ENCODE data around the gene NEURL2.

NEURL2 gene

DNA sequence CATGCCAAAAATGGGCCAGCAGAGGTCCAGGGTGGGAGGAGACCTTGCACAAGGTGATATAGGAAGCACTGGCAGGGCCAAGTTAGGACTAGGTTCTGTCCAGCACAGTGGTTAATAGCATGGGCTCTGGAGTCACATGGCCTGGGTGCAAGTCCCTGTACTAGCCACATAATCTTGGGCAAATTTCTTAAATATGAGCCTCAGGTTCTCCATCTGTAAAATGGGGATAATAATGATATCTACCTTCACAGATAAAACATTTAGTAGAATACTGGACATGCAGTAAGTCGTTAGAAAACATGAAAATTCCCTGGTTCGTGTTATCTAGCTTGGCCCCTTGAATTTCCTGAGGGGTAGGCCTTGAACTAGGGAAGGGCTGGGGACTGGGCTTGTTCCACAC, 6.3 kb upstream of the NEURL2 start:
- H3K4me2 ChIP-seq (ENCODE audit: low read length), result no peak overlapping the region
- H3K4me3 ChIP-seq (ENCODE audit: low read depth, low read length), result no peak overlapping the region
- no peaks in the 10 kb centered on the region for H3K27me3 ChIP-seq (ENCODE audit: control insufficient read depth, insufficient read depth, low read length)
- H3K9me3 ChIP-seq (ENCODE audit: control insufficient read depth, low read length), result no peaks in the 10 kb centered on the region
- TF ChIP-seq, protein P1, sequence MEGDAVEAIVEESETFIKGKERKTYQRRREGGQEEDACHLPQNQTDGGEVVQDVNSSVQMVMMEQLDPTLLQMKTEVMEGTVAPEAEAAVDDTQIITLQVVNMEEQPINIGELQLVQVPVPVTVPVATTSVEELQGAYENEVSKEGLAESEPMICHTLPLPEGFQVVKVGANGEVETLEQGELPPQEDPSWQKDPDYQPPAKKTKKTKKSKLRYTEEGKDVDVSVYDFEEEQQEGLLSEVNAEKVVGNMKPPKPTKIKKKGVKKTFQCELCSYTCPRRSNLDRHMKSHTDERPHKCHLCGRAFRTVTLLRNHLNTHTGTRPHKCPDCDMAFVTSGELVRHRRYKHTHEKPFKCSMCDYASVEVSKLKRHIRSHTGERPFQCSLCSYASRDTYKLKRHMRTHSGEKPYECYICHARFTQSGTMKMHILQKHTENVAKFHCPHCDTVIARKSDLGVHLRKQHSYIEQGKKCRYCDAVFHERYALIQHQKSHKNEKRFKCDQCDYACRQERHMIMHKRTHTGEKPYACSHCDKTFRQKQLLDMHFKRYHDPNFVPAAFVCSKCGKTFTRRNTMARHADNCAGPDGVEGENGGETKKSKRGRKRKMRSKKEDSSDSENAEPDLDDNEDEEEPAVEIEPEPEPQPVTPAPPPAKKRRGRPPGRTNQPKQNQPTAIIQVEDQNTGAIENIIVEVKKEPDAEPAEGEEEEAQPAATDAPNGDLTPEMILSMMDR (IDR thresholded peaks at IDR 0.05), result no peak
- H3K79me2 ChIP-seq, result no peaks in the 10 kb centered on the region
- no peaks in the 10 kb centered on the region for H3K36me3 ChIP-seq (ENCODE audit: control insufficient read depth, insufficient read depth, low read length)
- no peak overlapping the region for H3K9ac ChIP-seq
- H2AFZ ChIP-seq, result no peak overlapping the region
- H3K27ac ChIP-seq, result no peak overlapping the region
- no peaks in the 10 kb centered on the region for H3K4me1 ChIP-seq

GRCh38 chr20:45896641-45897161, 5.7 kb upstream of the NEURL2 start:
- Histone ChIP-seq H3K4me1 (peaks cover 1% of the 10 kb centered on the region), H3K4me2 (ENCODE audit: low read length) (no peak overlapping the region), H3K27me3 (ENCODE audit: control insufficient read depth, insufficient read depth, low read length) (no peaks in the 10 kb centered on the region), H3K4me3 (ENCODE audit: low read depth, low read length) (no peak overlapping the region), H3K36me3 (ENCODE audit: control insufficient read depth, insufficient read depth, low read length) (no peaks in the 10 kb centered on the region), H3K27ac (no peak overlapping the region), H3K9ac (no peak overlapping the region), H3K9me3 (ENCODE audit: control insufficient read depth, low read length) (no peaks in the 10 kb centered on the region), H2AFZ (no peak overlapping the region), H3K79me2 (no peaks in the 10 kb centered on the region)
- TF ChIP-seq, protein P1 (IDR thresholded peaks at IDR 0.05), result no peak

DNA sequence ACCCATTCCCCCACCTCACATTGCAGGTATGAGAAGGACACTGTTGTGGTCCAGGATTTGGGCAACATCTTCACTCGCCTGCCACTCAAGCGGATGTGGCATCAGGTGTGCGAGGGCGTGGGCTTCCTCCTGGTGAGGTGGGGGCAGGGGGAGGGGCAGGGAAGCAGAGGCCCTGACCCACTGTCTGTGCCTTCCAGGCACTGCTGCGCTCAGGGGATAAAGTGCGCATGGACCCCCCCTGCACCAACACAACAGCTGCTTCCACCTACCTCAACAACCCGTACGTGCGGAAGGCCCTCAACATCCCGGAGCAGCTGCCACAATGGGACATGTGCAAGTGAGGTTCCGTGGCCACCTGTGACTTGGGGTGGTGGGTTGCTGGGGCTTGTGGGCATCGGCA, 3.8 kb upstream of the NEURL2 start:
- H3K36me3 ChIP-seq (ENCODE audit: control insufficient read depth, insufficient read depth, low read length), result no peaks in the 10 kb centered on the region

DNA sequence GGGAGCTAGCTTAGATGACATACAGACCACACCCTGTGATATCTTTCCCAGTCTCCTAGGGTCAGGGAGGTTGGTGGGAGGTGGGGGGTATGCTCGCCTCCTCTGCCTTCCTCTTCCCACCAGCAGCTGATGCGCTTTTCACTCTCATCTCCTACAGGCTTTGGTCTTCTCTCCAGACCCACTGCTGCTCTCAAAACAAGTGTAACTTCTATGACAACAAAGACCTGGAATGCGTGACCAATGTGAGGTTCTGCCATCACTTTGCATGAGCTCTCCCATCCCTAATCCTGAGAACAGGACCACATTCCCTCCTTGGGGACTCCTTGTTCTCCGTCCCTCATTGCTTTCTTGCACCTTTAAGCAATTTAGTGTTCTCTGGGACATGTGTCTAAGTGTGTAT, 2.8 kb upstream of the NEURL2 start:
- Histone ChIP-seq H3K27ac (no peak overlapping the region), H3K27me3 (ENCODE audit: control insufficient read depth, insufficient read depth, low read length) (no peaks in the 10 kb centered on the region), H3K9me3 (ENCODE audit: control insufficient read depth, low read length) (no peaks in the 10 kb centered on the region), H3K79me2 (no peaks in the 10 kb centered on the region), H3K4me2 (ENCODE audit: low read length) (no peak overlapping the region), H2AFZ (no peak overlapping the region), H3K4me1 (peaks cover 3% of the 10 kb centered on the region), H3K4me3 (ENCODE audit: low read depth, low read length) (no peak overlapping the region), H3K36me3 (ENCODE audit: control insufficient read depth, insufficient read depth, low read length) (no peaks in the 10 kb centered on the region), H3K9ac (no peak overlapping the region)
- TF ChIP-seq, protein P1 (IDR thresholded peaks at IDR 0.05), result no peak

More for the DNA sequence above, 3.8 kb upstream of the NEURL2 start:
- no peaks in the 10 kb centered on the region for H3K79me2 ChIP-seq
- H3K9me3 ChIP-seq (ENCODE audit: control insufficient read depth, low read length), result no peaks in the 10 kb centered on the region
- no peak overlapping the region for H2AFZ ChIP-seq
- no peaks in the 10 kb centered on the region for H3K27me3 ChIP-seq (ENCODE audit: control insufficient read depth, insufficient read depth, low read length)
- no peak overlapping the region for H3K4me2 ChIP-seq (ENCODE audit: low read length)
- H3K9ac ChIP-seq, result no peak overlapping the region
- H3K27ac ChIP-seq, result no peak overlapping the region
- TF ChIP-seq, protein P1 (IDR thresholded peaks at IDR 0.05), result no peak
- H3K4me1 ChIP-seq, result peaks cover 3% of the 10 kb centered on the region
- no peak overlapping the region for H3K4me3 ChIP-seq (ENCODE audit: low read depth, low read length)

DNA sequence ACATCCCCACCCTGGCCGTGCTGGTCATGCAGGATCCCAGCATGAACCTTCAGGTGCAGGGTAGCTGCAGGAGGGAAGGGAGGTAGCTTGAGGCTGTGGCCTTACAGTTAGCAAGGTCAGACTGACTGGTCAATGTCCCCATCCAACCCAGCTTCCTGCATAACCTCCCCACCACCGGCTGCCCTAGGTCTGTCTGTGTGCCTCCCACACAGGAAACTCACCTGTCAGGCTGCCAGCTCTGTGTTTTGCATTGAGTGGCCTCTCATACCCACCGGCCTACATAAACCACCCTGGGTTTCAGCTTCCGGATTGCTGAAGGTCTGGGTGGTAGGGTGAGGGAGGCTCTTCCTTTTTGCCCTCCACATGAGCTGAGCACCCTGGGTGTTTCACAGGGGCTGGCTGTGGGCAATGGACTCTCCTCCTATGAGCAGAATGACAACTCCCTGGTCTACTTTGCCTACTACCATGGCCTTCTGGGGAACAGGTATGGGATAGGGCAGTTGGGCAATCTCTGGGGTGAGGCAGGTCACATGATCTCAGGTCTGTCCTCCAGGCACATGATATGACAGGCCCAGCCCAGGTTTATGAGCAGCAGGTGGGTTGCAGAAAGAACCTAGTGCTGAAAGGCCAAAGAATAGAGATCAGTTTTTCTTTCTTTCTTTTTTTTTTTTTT, 2.0 kb upstream of the NEURL2 start:
- no peak overlapping the region for H3K27ac ChIP-seq
- H3K4me3 ChIP-seq (ENCODE audit: low read depth, low read length), result no peak overlapping the region
- TF ChIP-seq, protein P1 (IDR thresholded peaks at IDR 0.05), result no peak
- no peak overlapping the region for H3K4me2 ChIP-seq (ENCODE audit: low read length)
- H2AFZ ChIP-seq, result no peak overlapping the region
- no peaks in the 10 kb centered on the region for H3K27me3 ChIP-seq (ENCODE audit: control insufficient read depth, insufficient read depth, low read length)
- H3K36me3 ChIP-seq (ENCODE audit: control insufficient read depth, insufficient read depth, low read length), result no peaks in the 10 kb centered on the region
- H3K9ac ChIP-seq, result no peak overlapping the region
- no peaks in the 10 kb centered on the region for H3K79me2 ChIP-seq
- H3K9me3 ChIP-seq (ENCODE audit: control insufficient read depth, low read length), result no peaks in the 10 kb centered on the region
- peaks cover 3% of the 10 kb centered on the region for H3K4me1 ChIP-seq
